GF-D8 (cell line): ENCODE data around the gene TNPO1.
A peak's percentile ranks its signal among the peaks of the same experiment; 100 is the strongest.

Source experiments
- DNase-seq: peaks from one replicate; lab custom pipeline; 2025; lab: John Stamatoyannopoulos, UW

The TNPO1 gene

DNA sequence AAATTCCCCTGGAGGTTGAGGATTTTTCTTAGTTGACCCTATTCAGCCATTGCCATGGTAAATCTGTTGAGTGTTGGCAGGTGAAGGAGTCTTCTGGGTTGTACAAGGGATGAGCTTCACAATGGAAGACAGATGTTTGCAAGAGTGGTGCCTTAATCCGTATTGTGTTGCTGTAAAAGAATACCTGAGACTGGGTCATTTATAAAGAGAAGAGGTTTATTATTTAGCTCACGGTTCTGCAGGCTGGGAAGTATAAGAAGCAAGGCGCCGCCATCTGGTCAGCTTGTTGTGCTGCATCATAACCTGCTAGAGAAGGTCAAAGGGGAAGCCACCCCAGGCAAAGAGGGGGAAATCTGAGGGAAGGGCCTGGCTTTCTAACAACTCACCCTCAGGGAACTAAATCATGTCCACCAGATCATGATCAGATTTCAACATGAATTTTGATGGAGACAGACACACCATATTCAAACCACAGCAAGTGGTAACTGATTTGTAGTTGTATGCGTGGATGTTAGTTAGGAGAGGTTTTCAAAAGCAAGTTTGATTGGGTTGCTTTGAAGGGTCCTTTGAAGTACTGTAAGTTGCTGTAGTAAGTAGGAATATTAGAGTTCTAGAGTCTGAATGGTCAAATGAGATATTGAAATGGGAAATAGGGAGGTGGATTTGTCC, 2.5 kb downstream of the TNPO1 start:
- DNase-seq: peak; percentile 33

- no peak for DNase-seq
Measured at GRCh38 chr5:72821776-72822175, 5.3 kb downstream of the TNPO1 start.

DNA sequence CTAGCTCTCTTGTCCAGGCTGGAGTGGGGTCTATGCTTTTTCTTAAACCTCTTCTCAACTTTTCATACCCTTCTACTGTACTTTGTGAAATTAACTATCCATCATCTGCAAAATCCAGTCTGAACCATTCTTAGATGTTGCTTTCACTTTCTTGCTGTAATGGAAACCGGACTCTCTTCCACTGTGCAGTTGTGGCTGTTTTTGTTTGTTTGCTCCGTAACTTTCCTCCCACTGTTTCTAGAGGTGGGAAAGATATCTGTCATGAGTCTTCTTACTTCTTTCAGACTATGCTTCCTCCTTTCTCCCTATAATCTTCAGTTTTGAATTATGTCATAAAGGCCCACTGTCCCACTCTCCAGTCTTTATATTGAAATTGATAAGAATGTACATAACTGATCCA, 6.5 kb downstream of the TNPO1 start:
- no peak for DNase-seq

DNA sequence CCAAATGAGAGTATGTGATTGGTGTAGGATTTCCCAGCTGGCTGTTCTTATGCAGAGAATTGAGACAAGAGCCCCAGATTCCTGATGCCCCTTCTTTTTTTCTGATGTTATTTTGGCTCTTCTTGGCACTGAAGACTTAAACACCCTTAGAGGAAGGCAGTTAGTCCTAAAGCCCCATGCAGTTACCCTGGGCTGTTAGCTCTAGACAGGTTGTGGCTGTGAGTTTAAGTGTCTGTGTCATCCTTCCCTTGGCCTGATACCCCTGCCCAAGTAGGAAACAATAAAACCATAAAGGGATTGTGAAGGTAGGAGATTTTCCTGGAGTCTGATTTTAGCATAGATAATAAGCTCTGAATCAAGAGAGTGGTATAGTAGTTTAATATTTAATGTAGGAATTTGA, 13.2 kb downstream of the TNPO1 start:
- DNase-seq: no peak

GRCh38 chr5:72830362-72830761, 13.9 kb downstream of the TNPO1 start:
- DNase-seq: no peak

DNA sequence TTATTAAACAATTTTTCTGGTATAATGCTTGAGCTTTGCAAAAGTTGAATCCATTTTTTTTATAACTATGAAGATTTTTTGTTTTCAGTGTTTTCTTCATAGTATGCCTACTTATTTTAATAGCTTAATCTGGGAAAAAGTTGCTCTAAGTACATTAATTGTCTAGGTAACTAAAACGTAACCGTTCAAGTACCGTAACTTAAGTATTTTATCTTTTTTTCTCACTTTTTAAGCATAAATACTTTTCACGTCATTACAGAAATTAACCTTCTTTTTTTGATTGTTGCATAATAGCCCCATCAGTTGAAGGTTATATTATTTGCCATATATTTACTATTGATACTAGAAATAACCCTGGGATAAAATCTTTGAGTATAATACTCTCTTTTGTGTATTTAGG, 15.2 kb downstream of the TNPO1 start:
- no peak for DNase-seq

DNA sequence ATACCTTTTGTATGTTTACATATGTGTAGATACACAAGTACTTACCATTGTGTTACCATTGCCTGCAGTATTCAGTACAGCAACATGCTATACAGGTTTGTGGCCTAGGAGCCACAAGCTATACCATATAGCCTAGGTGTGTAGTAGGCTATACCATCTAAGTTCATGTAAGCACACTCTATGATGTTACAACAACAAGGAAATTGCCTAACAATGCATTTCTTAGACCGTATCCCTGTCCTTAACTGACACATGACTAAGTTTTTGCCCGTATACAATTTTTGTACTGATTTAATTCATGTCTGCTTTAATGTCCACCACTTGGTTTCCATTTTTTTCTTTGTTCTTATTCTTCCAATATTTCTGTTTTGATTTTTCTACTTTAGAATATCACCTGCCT, 18.5 kb downstream of the TNPO1 start:
- peak; percentile 39 for DNase-seq

- DNase-seq: no peak
Measured at GRCh38 chr5:72835633-72836032, 19.2 kb downstream of the TNPO1 start.

GRCh38 chr5:72836810-72837209, 20.3 kb downstream of the TNPO1 start:
- DNase-seq: no peak

DNA sequence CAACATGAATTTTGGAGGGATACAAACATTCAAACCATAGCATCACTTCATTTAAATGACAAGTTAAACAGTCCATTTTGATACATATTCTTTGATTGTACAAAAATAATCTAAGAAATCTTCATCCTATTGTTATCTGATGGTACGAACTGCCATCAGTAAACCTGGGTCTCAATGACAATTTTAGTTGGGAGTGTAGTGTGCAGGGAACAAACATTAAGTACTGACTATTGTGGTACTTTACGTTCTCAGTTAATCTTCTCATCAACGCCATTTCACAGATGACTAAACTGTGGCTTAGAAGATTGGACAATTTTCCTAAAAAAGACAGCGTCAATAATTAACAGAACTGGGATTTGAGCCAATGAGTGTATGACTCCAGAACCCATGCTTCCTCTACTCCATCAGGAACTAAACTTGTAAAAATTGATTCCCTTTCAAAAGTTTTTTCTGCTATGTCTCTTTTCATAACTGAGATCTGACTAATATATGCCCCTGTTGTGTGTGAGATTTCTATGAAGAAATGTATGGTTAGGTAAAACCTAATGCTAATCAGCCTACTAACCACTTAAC, 21.1 kb downstream of the TNPO1 start:
- DNase-seq: no peak

DNA sequence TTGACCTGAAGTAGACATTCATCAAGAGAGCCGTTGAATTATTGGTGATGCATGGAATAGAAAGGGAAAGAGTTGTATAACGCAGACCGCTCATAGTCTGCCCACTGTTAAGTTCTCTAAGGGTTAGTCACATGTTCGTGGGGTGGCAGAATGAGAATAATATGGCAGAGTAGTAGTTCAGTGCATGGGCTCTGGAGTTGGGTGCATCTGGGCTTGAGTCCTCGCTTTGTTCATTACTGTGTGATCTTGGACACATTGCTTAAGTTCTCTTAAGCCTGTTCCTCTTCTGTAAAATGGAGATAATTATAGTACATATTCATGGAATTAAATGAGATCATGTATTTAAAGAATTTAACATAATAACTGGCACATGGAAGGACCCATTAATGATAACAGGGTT, 23.6 kb downstream of the TNPO1 start:
- DNase-seq: no peak

- no peak for DNase-seq
Measured at GRCh38 chr5:72841756-72842535, 25.5 kb downstream of the TNPO1 start.

GRCh38 chr5:72842816-72843215, 26.4 kb downstream of the TNPO1 start:
- peak; percentile 54 for DNase-seq

GRCh38 chr5:72844218-72844603, 27.8 kb downstream of the TNPO1 start:
- no peak for DNase-seq

GRCh38 chr5:72845889-72846288, 29.4 kb downstream of the TNPO1 start:
- no peak for DNase-seq

DNA sequence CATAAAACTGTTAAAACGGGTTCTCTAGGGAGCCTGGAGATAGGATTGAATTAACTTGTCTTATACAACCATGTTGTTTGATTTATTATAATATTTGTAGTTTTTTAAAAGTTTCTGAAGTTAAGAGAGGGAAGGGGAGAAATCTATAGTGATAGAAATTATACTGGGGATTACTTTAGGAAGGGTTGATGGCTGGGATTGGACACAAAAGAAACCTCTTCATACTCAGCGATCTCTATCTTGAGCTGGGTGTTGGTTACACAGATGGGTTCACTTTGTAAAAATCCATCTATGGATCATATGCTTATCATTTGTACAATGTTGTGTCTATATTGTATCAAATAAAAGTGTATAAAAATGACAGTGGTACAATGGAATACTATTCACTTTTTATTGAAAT, 30.0 kb downstream of the TNPO1 start:
- DNase-seq: no peak

- DNase-seq: no peak
Measured at GRCh38 chr5:72847439-72847838, 31.0 kb downstream of the TNPO1 start.

DNA sequence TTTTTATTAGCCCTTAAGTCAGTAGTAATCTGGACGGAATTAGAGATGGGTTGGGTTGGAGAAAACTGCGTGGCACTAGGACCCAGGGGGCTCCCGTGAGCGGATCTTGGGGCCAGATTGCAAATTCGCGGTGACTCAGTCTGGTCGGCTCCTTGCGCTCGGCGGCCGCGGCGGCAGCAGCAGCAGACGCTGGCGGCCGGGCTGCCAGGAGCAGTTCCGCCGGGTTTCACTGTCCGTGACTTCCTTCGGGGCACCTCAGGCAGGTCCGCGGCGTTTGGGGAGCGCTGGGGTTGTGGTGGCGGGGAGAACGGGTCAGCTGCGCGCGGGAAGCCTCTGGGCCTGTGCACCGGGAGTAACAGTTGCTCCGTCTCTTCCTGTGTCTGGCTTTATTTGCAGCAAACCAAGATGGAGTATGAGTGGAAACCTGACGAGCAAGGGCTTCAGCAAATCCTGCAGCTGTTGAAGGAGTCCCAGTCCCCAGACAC, 31.6 kb downstream of the TNPO1 start:
- DNase-seq: peak; percentile 65

DNA sequence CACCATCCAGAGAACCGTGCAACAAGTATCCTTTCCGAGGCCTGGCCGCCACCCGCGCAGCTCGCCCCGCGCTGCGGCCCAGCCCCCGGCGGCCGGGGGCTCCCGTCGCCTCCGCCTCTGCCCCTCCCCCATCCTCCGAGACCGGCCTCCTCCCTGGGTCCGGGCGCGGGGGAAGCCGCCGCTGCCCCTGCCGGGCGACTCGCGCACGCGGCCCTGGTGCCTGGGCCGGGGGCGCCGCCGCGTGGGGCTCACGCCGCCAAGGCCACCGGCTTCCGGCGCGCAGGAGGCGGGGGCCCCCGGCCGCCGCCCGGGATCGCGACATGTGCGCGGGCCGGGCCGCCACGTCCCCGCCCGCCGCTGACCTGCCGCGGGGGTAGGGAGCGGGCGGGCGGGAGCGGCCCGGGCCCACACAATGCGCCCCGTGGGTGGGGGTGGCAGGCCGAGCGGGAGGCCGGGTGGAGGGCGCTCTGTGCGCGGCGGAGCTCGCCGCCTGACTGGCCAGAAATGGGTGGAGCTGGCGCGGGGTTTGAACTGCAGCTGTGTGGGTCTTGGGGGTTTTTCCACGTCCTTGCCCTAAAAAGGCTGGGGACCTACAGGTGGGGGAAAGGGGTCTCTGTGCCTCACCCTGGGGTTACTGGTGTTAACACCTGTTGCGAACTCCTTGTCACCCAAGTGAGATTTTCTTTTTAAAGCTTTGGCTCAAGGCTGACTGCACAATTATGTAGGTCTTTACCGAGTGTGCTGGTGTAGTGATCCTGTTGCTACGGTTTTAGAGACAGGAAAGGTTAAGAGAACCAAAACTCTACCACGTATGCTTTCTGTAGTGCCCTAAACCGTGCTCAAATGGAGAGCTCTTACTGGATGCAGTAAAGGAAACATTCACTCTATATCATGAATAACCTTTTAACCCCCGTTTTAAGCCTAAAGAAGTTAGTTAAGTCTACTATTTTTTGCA, 32.3 kb downstream of the TNPO1 start:
- DNase-seq: no peak

- no peak for DNase-seq
Measured at GRCh38 chr5:72849546-72849945, 33.1 kb downstream of the TNPO1 start.

- DNase-seq: no peak
Measured at GRCh38 chr5:72850113-72850512, 33.7 kb downstream of the TNPO1 start.

GRCh38 chr5:72852356-72852755, 35.9 kb downstream of the TNPO1 start:
- DNase-seq: no peak
